GM13976 (cell line): ENCODE data around the gene WNT9B.

Source experiments
- DNase-seq: peaks from one replicate; pipeline ENCODE4 v3.0.0; 2012; ENCODE audit warnings: low spot score
- in situ Hi-C: fragments of 300-500 bp; cut with MboI; formaldehyde crosslinking; loops from one replicate; pipeline ENCODE4 v1.12.0; 2022; ENCODE audit warnings: low sequenced_read_pairs, mixed read lengths, inconsistent platforms; ENCODE audit not compliant: unreplicated experiment
- TF ChIP-seq, protein P1 (sequence below): IDR thresholded peaks from 2 replicates; pipeline ENCODE4 v1.5.1; 2012; ENCODE audit warnings: borderline replicate concordance, mild to moderate bottlenecking; ENCODE audit not compliant: insufficient read depth; ENCODE audit errors: extremely low read depth, missing control alignments, control extremely low read depth

Gene WNT9B

GRCh38 chr17:46877466-46877865 is 26.1 kb downstream of the WNT9B start:
- in situ Hi-C loops: loop anchor here (25.0 kb wide), 1 partner anchor 90 kb away; no protein-coding TSS in a partner anchor
- TF ChIP-seq, protein P1, sequence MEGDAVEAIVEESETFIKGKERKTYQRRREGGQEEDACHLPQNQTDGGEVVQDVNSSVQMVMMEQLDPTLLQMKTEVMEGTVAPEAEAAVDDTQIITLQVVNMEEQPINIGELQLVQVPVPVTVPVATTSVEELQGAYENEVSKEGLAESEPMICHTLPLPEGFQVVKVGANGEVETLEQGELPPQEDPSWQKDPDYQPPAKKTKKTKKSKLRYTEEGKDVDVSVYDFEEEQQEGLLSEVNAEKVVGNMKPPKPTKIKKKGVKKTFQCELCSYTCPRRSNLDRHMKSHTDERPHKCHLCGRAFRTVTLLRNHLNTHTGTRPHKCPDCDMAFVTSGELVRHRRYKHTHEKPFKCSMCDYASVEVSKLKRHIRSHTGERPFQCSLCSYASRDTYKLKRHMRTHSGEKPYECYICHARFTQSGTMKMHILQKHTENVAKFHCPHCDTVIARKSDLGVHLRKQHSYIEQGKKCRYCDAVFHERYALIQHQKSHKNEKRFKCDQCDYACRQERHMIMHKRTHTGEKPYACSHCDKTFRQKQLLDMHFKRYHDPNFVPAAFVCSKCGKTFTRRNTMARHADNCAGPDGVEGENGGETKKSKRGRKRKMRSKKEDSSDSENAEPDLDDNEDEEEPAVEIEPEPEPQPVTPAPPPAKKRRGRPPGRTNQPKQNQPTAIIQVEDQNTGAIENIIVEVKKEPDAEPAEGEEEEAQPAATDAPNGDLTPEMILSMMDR: no peak
- DNase-seq: no peak

- TF ChIP-seq, protein P1: no peak
- in situ Hi-C loops: loop anchor here (25.0 kb wide), 1 partner anchor 91 kb away; no protein-coding TSS in a partner anchor
Measured at GRCh38 chr17:46878055-46878454, 26.7 kb downstream of the WNT9B start.

DNA sequence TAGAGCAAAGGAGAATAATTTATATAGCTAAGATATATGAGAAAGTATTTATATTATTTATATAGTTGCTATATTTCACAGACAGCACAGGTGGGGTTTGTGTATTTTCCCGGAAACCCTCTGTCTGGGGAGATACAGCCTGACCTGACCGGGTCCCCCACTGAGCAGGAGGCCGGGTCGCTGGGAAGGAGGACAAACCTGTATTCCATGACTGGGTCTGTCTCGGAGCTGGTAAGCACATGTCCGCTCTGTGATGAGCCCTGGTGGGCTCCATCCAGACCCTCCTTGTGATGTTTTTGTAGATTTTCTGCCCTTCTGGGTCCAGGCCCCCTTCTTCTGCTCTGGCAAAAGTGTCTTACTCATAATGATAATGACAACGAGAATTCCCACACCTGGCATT is 27.7 kb downstream of the WNT9B start:
- in situ Hi-C loops: loop anchor here (25.0 kb wide), 1 partner anchor 92 kb away; no protein-coding TSS in a partner anchor
- DNase-seq: no peak
- TF ChIP-seq, protein P1: no peak

More at GRCh38 chr17:46878055-46878454, 26.7 kb downstream of the WNT9B start:
- no peak for DNase-seq

DNA sequence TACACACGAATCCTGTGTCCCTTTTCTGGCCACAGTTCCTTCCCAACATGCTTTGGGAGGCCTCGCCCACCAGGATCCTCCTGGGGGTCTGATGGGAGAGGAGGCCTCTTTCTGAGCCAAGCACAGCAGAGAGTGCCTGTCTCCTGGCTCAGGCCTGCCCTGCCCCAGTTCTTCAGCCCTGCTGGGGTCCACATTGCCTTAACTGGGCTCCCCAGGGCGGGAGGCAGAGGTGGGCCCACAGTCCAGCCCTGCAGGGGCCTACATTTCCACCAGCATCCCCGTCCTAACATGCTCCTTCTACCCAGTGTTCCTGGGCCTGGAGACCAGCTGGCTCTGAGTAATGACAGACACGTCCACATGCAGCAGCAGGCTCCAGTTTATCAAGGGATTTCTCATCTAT is 29.6 kb downstream of the WNT9B start:
- no peak for DNase-seq
- TF ChIP-seq, protein P1: no peak
- in situ Hi-C loops: loop anchor here (25.0 kb wide), 1 partner anchor 94 kb away; no protein-coding TSS in a partner anchor

- no peak for DNase-seq
- TF ChIP-seq, protein P1: no peak
- in situ Hi-C loops: loop anchor here (25.0 kb wide), 1 partner anchor 95 kb away; no protein-coding TSS in a partner anchor
Measured at GRCh38 chr17:46882666-46883065, 31.3 kb downstream of the WNT9B start.

- no peak for DNase-seq
- TF ChIP-seq, protein P1: no peak
- in situ Hi-C loops: loop anchor here (25.0 kb wide), 1 partner anchor 97 kb away; no protein-coding TSS in a partner anchor
Measured at GRCh38 chr17:46883871-46884520, 32.6 kb downstream of the WNT9B start.

GRCh38 chr17:46884552-46884951 is 33.2 kb downstream of the WNT9B start:
- TF ChIP-seq, protein P1: no peak
- no peak for DNase-seq
- in situ Hi-C loops: loop anchor here (25.0 kb wide), 1 partner anchor 97 kb away; no protein-coding TSS in a partner anchor
